Tibial nerve (tissue), 4 donors: Measurements from ENCODE around the gene ETV2.

ENCODE experiments used
- CTCF ChIP-seq, 5 experiments: fragments of 200-600 bp in 3 of 5; fragments of 450-650 bp in 2 of 5; sonication (generic) in 3 of 5; IDR thresholded peaks; one replicate each; pipeline ENCODE4 v1.5.1; 2016 to 2019; ENCODE audit warnings: antibody characterized with exemption in 5 of 5, mild to moderate bottlenecking in 3 of 5, moderate library complexity in 2 of 5
- EP300 ChIP-seq, 2 donors: sonication (generic); formaldehyde crosslinking; IDR thresholded peaks; one replicate each; pipeline ENCODE4 v1.6.1; 2017; ENCODE audit warnings: antibody characterized with exemption in 2 of 2, mild to moderate bottlenecking in 1 of 2
- POLR2A ChIP-seq, 2 donors: fragments of 450-650 bp; IDR thresholded peaks; one replicate each; pipeline ENCODE4 v1.6.1; 2017; ENCODE audit warnings: antibody characterized with exemption in 2 of 2, mild to moderate bottlenecking in 2 of 2, moderate library complexity in 2 of 2

- TF ChIP-seq CTCF (IDR thresholded peaks at IDR 0.05) = peak in 2 of 5 experiments; percentile 11 to 16
- TF ChIP-seq POLR2A (IDR thresholded peaks at IDR 0.05) = peak in 1 of 2 donors; percentile 31
- no peak for TF ChIP-seq EP300 (IDR thresholded peaks at IDR 0.05)
Measured at GRCh38 chr19:35643255-35644205, 2.0 kb downstream of the ETV2 start.
